HG03280 (cell line): ENCODE measurements around the gene FOLR1.

ENCODE experiments used
- ATAC-seq: cut with Tn5 transposase; IDR thresholded peaks from one replicate; pipeline ENCODE4 v1.9.1; 2021; ENCODE audit warnings: mild to moderate bottlenecking, moderate library complexity; ENCODE audit not compliant: unreplicated experiment

Gene FOLR1

GRCh38 chr11:72245263-72245816 lies 53.4 kb downstream of the FOLR1 start:
- no peak for ATAC-seq
